ENCODE data around the gene HELZ. TPM values are rescaled to one million over a fixed set of nuclear protein-coding genes. Genes with fewer than 3 reads are reported as not detected.

HELZ gene
- total RNA-seq, 1 donor from 2014 or later: 53.4 TPM

GRCh38 chr17:67223924-67224323 lies 21.1 kb downstream of the HELZ start:
- Histone ChIP-seq H3K36me3 (ENCODE audit: insufficient read depth, low read length) (no peaks in the 10 kb centered on the region), H4K20me1 (ENCODE audit: insufficient read depth, low read length) (peaks cover 62% of the 10 kb centered on the region), H3K27ac (ENCODE audit: low read depth, low read length) (no peak overlapping the region), H3K4me3 (ENCODE audit: insufficient read depth, low read depth, low read length) (no peak overlapping the region), H2AFZ (ENCODE audit: low read depth, low read length) (no peak overlapping the region), H3K27me3 (ENCODE audit: insufficient read depth, low read length) (no peaks in the 10 kb centered on the region), H3K4me1 (ENCODE audit: insufficient read depth, low read length) (no peaks in the 10 kb centered on the region), H3K4me2 (ENCODE audit: low read length) (no peak overlapping the region), H3K9me3 (ENCODE audit: insufficient read depth, low read depth, low read length) (no peaks in the 10 kb centered on the region), H3K79me2 (ENCODE audit: insufficient read depth, low read length) (peaks cover 90% of the 10 kb centered on the region), H3K9ac (ENCODE audit: low read length) (no peak overlapping the region)
- Mint-ChIP-seq H3K27ac (ENCODE audit: unreplicated experiment) (peak overlapping the region; percentile 70), H3K4me1 (ENCODE audit: low read depth, unreplicated experiment) (peaks cover 18% of the 10 kb centered on the region), H3K4me3 (ENCODE audit: unreplicated experiment) (no peak overlapping the region), H3K27me3 (ENCODE audit: low read depth, unreplicated experiment) (no peaks in the 10 kb centered on the region), H3K9me3 (ENCODE audit: unreplicated experiment) (peaks cover 5% of the 10 kb centered on the region), H3K36me3 (ENCODE audit: low read depth, unreplicated experiment) (peaks cover 17% of the 10 kb centered on the region)
- FAIRE-seq (no peak), DNase-seq (ENCODE audit: low read depth) (no peak)
- TF ChIP-seq EZH2 (IDR thresholded peaks at IDR 0.05; ENCODE audit: insufficient read depth, low read length): no peak
- TF ChIP-seq, protein P1, sequence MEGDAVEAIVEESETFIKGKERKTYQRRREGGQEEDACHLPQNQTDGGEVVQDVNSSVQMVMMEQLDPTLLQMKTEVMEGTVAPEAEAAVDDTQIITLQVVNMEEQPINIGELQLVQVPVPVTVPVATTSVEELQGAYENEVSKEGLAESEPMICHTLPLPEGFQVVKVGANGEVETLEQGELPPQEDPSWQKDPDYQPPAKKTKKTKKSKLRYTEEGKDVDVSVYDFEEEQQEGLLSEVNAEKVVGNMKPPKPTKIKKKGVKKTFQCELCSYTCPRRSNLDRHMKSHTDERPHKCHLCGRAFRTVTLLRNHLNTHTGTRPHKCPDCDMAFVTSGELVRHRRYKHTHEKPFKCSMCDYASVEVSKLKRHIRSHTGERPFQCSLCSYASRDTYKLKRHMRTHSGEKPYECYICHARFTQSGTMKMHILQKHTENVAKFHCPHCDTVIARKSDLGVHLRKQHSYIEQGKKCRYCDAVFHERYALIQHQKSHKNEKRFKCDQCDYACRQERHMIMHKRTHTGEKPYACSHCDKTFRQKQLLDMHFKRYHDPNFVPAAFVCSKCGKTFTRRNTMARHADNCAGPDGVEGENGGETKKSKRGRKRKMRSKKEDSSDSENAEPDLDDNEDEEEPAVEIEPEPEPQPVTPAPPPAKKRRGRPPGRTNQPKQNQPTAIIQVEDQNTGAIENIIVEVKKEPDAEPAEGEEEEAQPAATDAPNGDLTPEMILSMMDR (IDR thresholded peaks at IDR 0.05; ENCODE audit: insufficient read depth, low read depth, low read length): no peak

DNA sequence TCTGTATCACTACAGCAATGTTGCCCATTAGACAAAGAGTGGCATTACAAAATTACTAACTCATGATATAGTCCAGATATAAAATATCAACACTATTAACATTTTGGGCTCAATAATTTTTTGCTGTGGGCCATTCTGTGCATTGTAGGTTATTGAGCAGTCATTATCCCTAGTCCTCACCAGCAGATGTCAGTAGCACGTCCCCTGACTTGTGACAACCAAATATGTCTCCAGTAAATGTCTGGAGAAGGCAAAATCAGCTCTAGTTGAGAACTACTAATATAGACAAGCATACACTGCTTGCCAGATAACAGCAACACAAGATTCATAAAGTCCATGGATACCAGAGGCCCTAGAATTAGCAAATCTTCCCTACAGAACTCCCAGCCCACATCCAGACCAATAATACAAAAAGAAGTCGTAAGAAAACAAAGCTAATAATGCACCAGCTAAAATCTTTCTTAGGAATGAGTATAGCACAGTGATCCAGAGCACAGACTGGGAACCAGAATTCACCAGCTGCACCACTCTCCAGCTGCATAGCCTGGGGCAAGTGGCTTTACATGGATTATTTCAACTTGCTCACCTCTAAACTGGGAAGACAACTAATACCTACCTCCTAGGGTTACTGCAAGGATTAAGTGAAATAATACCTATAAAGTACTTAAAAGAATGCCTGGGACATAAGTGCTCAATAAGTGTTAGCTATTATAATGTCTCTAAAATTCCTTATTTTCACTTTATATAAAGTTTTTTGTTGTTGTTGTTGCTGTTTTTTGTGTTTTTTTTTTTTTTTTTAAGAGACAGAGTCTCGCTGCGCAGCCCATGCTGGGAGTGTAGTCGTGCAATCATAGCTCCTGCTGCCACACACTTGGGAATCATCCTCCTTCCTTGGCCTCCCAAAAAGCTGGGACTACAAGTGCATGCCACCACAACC lies 23.7 kb downstream of the HELZ start:
- peaks cover 10% of the 10 kb centered on the region for H3K36me3 ChIP-seq (ENCODE audit: insufficient read depth, low read length)
- no peak overlapping the region for H3K4me2 ChIP-seq (ENCODE audit: low read length)
- H3K27me3 ChIP-seq (ENCODE audit: insufficient read depth, low read length): no peaks in the 10 kb centered on the region
- no peaks in the 10 kb centered on the region for H3K9me3 ChIP-seq (ENCODE audit: insufficient read depth, low read depth, low read length)
- Mint-ChIP-seq H3K27me3 (ENCODE audit: low read depth, unreplicated experiment) (no peaks in the 10 kb centered on the region), H3K4me1 (ENCODE audit: low read depth, unreplicated experiment) (peaks cover 25% of the 10 kb centered on the region), H3K9me3 (ENCODE audit: unreplicated experiment) (peaks cover 5% of the 10 kb centered on the region), H3K36me3 (ENCODE audit: low read depth, unreplicated experiment) (peaks cover 20% of the 10 kb centered on the region), H3K27ac (ENCODE audit: unreplicated experiment) (no peak overlapping the region), H3K4me3 (ENCODE audit: unreplicated experiment) (no peak overlapping the region)
- H3K4me1 ChIP-seq (ENCODE audit: insufficient read depth, low read length): peaks cover 5% of the 10 kb centered on the region
- peaks cover 75% of the 10 kb centered on the region for H4K20me1 ChIP-seq (ENCODE audit: insufficient read depth, low read length)
- peaks cover 83% of the 10 kb centered on the region for H3K79me2 ChIP-seq (ENCODE audit: insufficient read depth, low read length)
- FAIRE-seq (peak; percentile 56), DNase-seq (ENCODE audit: low read depth) (no peak)
- no peak overlapping the region for H3K27ac ChIP-seq (ENCODE audit: low read depth, low read length)
- TF ChIP-seq EZH2 (IDR thresholded peaks at IDR 0.05; ENCODE audit: insufficient read depth, low read length): no peak
- TF ChIP-seq, protein P1 (IDR thresholded peaks at IDR 0.05; ENCODE audit: insufficient read depth, low read depth, low read length): peak; percentile 70
- no peak overlapping the region for H3K4me3 ChIP-seq (ENCODE audit: insufficient read depth, low read depth, low read length)
- H3K9ac ChIP-seq (ENCODE audit: low read length): no peak overlapping the region
- H2AFZ ChIP-seq (ENCODE audit: low read depth, low read length): no peak overlapping the region
